Measurements from ENCODE around the gene STX11.
A peak's percentile ranks its signal among the peaks of the same experiment; 100 is the strongest.

The STX11 gene

DNA sequence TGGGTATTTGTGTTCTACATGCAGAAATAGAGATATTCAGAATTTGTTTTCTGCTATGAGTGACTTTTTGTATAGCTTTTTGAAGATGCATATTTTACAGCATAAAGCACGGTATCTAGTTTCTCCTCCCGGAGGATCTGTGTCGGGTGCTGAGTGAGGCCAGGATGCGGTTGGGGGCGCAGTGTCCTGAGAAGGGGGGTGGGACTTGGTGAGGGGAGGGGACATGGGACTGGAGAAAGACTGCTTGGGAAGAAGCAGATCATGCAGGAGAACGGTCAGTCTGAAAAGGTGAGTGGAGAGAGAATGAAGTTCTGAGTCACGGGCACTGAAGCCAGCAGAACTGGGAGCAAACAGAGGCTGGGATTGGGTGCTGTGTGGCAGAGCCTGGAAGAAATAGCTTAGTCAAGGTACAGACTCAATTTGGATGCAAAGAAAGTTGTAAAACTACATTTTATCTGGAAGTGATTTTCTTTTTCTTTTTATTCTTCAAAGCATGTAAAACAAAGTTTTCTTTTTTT, 44.0 kb downstream of the STX11 start:
- TF ChIP-seq, protein P1, sequence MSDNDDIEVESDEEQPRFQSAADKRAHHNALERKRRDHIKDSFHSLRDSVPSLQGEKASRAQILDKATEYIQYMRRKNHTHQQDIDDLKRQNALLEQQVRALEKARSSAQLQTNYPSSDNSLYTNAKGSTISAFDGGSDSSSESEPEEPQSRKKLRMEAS (IDR thresholded peaks at IDR 0.05): no peak
- TF ChIP-seq TAF1 (IDR thresholded peaks at IDR 0.05; ENCODE audit: low read depth) (no peak), TCF12 (IDR thresholded peaks at IDR 0.05; ENCODE audit: low read depth) (no peak), RAD21 (IDR thresholded peaks at IDR 0.05; ENCODE audit: low read depth) (no peak), ZBTB7A (IDR thresholded peaks at IDR 0.05; ENCODE audit: low read depth) (no peak), YY1 (IDR thresholded peaks at IDR 0.05; ENCODE audit: low read depth) (no peak)

- TF ChIP-seq, protein P1 (IDR thresholded peaks at IDR 0.05): no peak
- no peak for TF ChIP-seq RAD21 (IDR thresholded peaks at IDR 0.05; ENCODE audit: low read depth)
- TF ChIP-seq TAF1 (IDR thresholded peaks at IDR 0.05; ENCODE audit: low read depth): no peak
Observed at GRCh38 chr6:144195671-144196270, 45.5 kb downstream of the STX11 start.

DNA sequence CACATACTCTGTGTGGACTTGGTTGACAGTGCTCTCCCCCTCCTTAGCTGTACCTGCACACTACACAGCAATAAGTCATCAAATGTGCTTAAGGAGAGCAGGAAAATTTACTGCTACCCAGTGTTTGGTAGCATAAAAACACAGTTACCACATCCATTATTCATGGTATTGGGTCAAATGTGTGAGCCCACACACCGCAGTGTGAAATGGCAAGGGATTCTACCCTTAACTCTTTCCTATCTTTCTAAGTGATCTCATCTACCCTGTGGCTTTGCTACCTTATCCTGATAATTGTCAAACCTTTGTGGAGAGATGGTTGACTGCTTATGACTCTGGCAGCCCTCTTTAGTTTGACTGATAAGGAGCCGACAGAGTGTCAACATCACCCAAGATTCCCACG, 47.6 kb downstream of the STX11 start:
- TF ChIP-seq TAF1 (IDR thresholded peaks at IDR 0.05; ENCODE audit: low read depth) (no peak), FOXM1 (IDR thresholded peaks at IDR 0.05; ENCODE audit: borderline replicate concordance, low read depth) (no peak), USF1 (IDR thresholded peaks at IDR 0.05) (no peak), CEBPB (IDR thresholded peaks at IDR 0.05) (no peak), NFIC (IDR thresholded peaks at IDR 0.05) (no peak), TEAD4 (IDR thresholded peaks at IDR 0.05) (no peak), YY1 (IDR thresholded peaks at IDR 0.05; ENCODE audit: low read depth) (no peak), CREB1 (IDR thresholded peaks at IDR 0.05; ENCODE audit: low read depth) (no peak), EGR1 (IDR thresholded peaks at IDR 0.05) (no peak), TCF12 (IDR thresholded peaks at IDR 0.05; ENCODE audit: low read depth) (no peak), REST (IDR thresholded peaks at IDR 0.05; ENCODE audit: low read depth) (no peak), EP300 (IDR thresholded peaks at IDR 0.05; ENCODE audit: borderline replicate concordance) (no peak), ZBTB7A (IDR thresholded peaks at IDR 0.05; ENCODE audit: low read depth) (no peak), RAD21 (IDR thresholded peaks at IDR 0.05; ENCODE audit: low read depth) (no peak)
- TF ChIP-seq, protein P1 (IDR thresholded peaks at IDR 0.05): no peak

- no peak for TF ChIP-seq FOXM1 (IDR thresholded peaks at IDR 0.05; ENCODE audit: borderline replicate concordance, low read depth)
- TF ChIP-seq RAD21 (IDR thresholded peaks at IDR 0.05; ENCODE audit: low read depth): no peak
- no peak for TF ChIP-seq YY1 (IDR thresholded peaks at IDR 0.05; ENCODE audit: low read depth)
- no peak for TF ChIP-seq TEAD4 (IDR thresholded peaks at IDR 0.05)
- TF ChIP-seq ZBTB7A (IDR thresholded peaks at IDR 0.05; ENCODE audit: low read depth): no peak
- no peak for TF ChIP-seq USF1 (IDR thresholded peaks at IDR 0.05)
- no peak for TF ChIP-seq CREB1 (IDR thresholded peaks at IDR 0.05; ENCODE audit: low read depth)
Observed at GRCh38 chr6:144202879-144203468, 52.7 kb downstream of the STX11 start.

DNA sequence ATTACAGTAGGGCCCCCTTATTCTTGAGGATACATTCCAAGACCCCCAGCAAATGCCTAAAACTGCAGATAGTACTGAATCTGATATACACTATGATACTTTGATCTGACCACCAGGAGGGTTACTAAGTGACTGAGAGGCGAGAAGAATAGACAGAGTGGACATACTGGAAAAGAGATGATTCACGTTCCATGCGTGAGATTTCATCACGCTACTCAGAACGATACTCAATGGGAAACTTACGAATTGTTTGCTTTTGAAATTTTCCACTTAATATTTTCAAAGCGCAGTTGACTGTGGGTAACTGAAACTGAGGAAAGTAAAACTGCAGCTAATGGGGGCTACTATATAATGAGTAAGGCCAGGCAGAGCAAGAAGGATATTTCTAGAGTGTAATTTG, 60.8 kb downstream of the STX11 start:
- TF ChIP-seq, protein P1 (IDR thresholded peaks at IDR 0.05): no peak
- no peak for TF ChIP-seq TEAD4 (IDR thresholded peaks at IDR 0.05)
- TF ChIP-seq RAD21 (IDR thresholded peaks at IDR 0.05; ENCODE audit: low read depth): no peak
- no peak for TF ChIP-seq YY1 (IDR thresholded peaks at IDR 0.05; ENCODE audit: low read depth)
- TF ChIP-seq EGR1 (IDR thresholded peaks at IDR 0.05): no peak
- TF ChIP-seq FOXM1 (IDR thresholded peaks at IDR 0.05; ENCODE audit: borderline replicate concordance, low read depth): no peak
- no peak for TF ChIP-seq EP300 (IDR thresholded peaks at IDR 0.05; ENCODE audit: borderline replicate concordance)
- no peak for TF ChIP-seq CEBPB (IDR thresholded peaks at IDR 0.05)

GRCh38 chr6:144213315-144213714, 63.0 kb downstream of the STX11 start:
- no peak for TF ChIP-seq CREB1 (IDR thresholded peaks at IDR 0.05; ENCODE audit: low read depth)

- no peak for TF ChIP-seq REST (IDR thresholded peaks at IDR 0.05; ENCODE audit: low read depth)
- peak; percentile 9; the same call in 1 of the 2 replicates for TF ChIP-seq USF1 (IDR thresholded peaks at IDR 0.05)
- TF ChIP-seq NFIC (IDR thresholded peaks at IDR 0.05): peak; percentile 64
- peak; percentile 76 for TF ChIP-seq YY1 (IDR thresholded peaks at IDR 0.05; ENCODE audit: low read depth)
- TF ChIP-seq CREB1 (IDR thresholded peaks at IDR 0.05; ENCODE audit: low read depth): no peak
- TF ChIP-seq FOXM1 (IDR thresholded peaks at IDR 0.05; ENCODE audit: borderline replicate concordance, low read depth): no peak
- 0 out of 2 replicates have a peak, but pooled peaks have one; percentile 10 for TF ChIP-seq TEAD4 (IDR thresholded peaks at IDR 0.05)
- TF ChIP-seq TCF12 (IDR thresholded peaks at IDR 0.05; ENCODE audit: low read depth): peak; percentile 37; the same call in 1 of the 2 replicates
- TF ChIP-seq, protein P1 (IDR thresholded peaks at IDR 0.05): 0 out of 2 replicates have a peak, but pooled peaks have one; percentile 28
Observed at GRCh38 chr6:144214029-144214428, 63.7 kb downstream of the STX11 start.
